ENCODE measurements around the gene WFDC1. TPM values are rescaled to one million over a fixed set of nuclear protein-coding genes. Genes with fewer than 3 reads are reported as not detected.

Gene WFDC1
- total RNA-seq, 1 donor from 2014 or later: 0.24 TPM

DNA sequence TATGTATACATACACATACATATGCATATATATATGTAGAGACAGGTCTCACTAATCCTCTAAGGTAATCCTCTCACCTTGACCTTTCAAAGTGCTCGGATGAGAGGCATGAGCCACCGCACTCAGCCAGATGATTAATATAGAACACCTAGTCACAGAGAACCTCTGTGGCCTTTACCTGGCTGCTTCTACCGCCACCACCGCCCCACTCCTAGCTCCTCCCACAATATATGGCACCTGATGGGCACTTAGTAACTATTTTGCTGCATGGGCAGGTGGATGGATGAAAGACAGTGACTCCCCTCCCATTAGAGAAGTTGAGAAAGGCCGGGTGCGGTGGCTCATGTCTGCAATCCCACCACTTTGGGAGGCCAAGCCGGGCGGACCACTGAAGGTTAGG lies 57.0 kb downstream of the WFDC1 start:
- no peak for DNase-seq (ENCODE audit: extremely low spot score, unreplicated experiment)
- no peaks in the 10 kb centered on the region for H3K9me3 Mint-ChIP-seq (ENCODE audit: unreplicated experiment)
- H3K27ac Mint-ChIP-seq (ENCODE audit: unreplicated experiment): no peak overlapping the region
- no peak overlapping the region for H3K4me3 Mint-ChIP-seq (ENCODE audit: unreplicated experiment)
- H3K4me1 Mint-ChIP-seq (ENCODE audit: unreplicated experiment): no peaks in the 10 kb centered on the region
- no peaks in the 10 kb centered on the region for H3K36me3 Mint-ChIP-seq (ENCODE audit: unreplicated experiment)
- H3K27me3 Mint-ChIP-seq (ENCODE audit: unreplicated experiment): peaks cover 32% of the 10 kb centered on the region
- TF ChIP-seq, protein P1, sequence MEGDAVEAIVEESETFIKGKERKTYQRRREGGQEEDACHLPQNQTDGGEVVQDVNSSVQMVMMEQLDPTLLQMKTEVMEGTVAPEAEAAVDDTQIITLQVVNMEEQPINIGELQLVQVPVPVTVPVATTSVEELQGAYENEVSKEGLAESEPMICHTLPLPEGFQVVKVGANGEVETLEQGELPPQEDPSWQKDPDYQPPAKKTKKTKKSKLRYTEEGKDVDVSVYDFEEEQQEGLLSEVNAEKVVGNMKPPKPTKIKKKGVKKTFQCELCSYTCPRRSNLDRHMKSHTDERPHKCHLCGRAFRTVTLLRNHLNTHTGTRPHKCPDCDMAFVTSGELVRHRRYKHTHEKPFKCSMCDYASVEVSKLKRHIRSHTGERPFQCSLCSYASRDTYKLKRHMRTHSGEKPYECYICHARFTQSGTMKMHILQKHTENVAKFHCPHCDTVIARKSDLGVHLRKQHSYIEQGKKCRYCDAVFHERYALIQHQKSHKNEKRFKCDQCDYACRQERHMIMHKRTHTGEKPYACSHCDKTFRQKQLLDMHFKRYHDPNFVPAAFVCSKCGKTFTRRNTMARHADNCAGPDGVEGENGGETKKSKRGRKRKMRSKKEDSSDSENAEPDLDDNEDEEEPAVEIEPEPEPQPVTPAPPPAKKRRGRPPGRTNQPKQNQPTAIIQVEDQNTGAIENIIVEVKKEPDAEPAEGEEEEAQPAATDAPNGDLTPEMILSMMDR (IDR thresholded peaks at IDR 0.05): no peak

DNA sequence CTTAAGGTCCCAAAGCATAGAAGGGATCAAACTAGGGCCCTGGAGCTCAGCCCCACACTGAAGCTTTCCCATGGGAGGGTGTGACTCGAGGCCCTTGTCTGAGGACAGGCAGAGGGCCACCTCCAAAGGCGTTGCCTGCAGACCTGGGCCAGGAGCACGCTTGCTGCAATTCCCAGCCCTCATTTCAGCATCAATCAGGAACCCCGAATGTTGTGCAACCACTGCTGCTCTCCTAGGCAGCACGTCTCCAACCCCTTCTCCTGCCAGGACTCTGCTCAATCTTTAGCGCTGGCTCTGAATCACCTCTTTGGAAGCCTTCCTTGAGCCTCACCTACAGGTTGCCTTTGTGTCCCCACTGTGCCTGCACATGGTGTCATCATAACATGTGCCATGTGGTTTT lies 59.6 kb downstream of the WFDC1 start:
- H3K4me3 Mint-ChIP-seq (ENCODE audit: unreplicated experiment): no peak overlapping the region
- H3K27ac Mint-ChIP-seq (ENCODE audit: unreplicated experiment): no peak overlapping the region
- DNase-seq (ENCODE audit: extremely low spot score, unreplicated experiment): no peak
- H3K9me3 Mint-ChIP-seq (ENCODE audit: unreplicated experiment): no peaks in the 10 kb centered on the region
- H3K36me3 Mint-ChIP-seq (ENCODE audit: unreplicated experiment): no peaks in the 10 kb centered on the region
- TF ChIP-seq, protein P1 (IDR thresholded peaks at IDR 0.05): no peak
- H3K27me3 Mint-ChIP-seq (ENCODE audit: unreplicated experiment): peaks cover 42% of the 10 kb centered on the region
- H3K4me1 Mint-ChIP-seq (ENCODE audit: unreplicated experiment): no peaks in the 10 kb centered on the region

DNA sequence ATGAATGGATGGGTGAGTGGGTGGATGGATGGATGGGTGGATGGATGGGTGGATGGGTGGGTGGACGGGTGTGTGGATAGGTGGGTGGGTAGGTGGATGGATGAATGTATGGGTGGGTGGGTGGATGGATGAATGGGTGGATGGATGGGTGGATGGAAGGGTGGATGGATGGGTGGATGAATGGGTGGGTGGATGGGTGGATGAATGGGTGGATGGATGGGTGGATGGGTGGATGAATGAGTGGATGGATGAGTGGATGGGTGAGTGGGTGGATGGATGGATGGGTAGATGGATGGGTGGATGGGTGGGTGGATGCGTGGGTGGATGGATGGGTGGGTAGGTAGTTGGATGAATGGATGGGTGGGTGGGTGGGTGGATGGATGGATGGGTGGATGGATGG lies 60.5 kb downstream of the WFDC1 start:
- H3K4me3 Mint-ChIP-seq (ENCODE audit: unreplicated experiment): no peak overlapping the region
- H3K36me3 Mint-ChIP-seq (ENCODE audit: unreplicated experiment): no peaks in the 10 kb centered on the region
- TF ChIP-seq, protein P1 (IDR thresholded peaks at IDR 0.05): no peak
- no peak for DNase-seq (ENCODE audit: extremely low spot score, unreplicated experiment)
- no peaks in the 10 kb centered on the region for H3K9me3 Mint-ChIP-seq (ENCODE audit: unreplicated experiment)
- H3K27ac Mint-ChIP-seq (ENCODE audit: unreplicated experiment): no peak overlapping the region
- H3K27me3 Mint-ChIP-seq (ENCODE audit: unreplicated experiment): peaks cover 41% of the 10 kb centered on the region
- no peaks in the 10 kb centered on the region for H3K4me1 Mint-ChIP-seq (ENCODE audit: unreplicated experiment)

DNA sequence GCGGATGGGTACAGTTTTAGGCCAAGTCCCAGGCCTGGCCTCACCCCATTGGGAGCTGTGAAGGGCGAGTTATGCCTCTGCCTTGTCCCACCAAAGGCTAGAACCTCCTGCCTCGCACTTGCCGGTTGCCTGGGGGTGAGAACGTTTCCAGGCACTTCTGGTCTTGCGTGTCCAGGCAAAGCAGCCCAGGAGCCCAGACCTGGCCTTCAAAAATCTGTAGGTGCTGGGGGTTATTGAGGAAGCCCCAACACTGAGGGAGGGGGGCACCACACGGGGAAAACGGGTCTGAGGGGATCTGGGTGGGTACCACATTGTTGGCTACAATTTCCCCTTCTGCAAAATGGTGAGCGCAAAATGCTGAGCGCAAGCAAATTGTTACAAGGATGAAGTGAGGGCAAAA lies 61.5 kb downstream of the WFDC1 start:
- no peaks in the 10 kb centered on the region for H3K9me3 Mint-ChIP-seq (ENCODE audit: unreplicated experiment)
- no peak overlapping the region for H3K4me3 Mint-ChIP-seq (ENCODE audit: unreplicated experiment)
- H3K4me1 Mint-ChIP-seq (ENCODE audit: unreplicated experiment): no peaks in the 10 kb centered on the region
- H3K27ac Mint-ChIP-seq (ENCODE audit: unreplicated experiment): no peak overlapping the region
- peaks cover 46% of the 10 kb centered on the region for H3K27me3 Mint-ChIP-seq (ENCODE audit: unreplicated experiment)
- H3K36me3 Mint-ChIP-seq (ENCODE audit: unreplicated experiment): no peaks in the 10 kb centered on the region
- TF ChIP-seq, protein P1 (IDR thresholded peaks at IDR 0.05): no peak
- no peak for DNase-seq (ENCODE audit: extremely low spot score, unreplicated experiment)

DNA sequence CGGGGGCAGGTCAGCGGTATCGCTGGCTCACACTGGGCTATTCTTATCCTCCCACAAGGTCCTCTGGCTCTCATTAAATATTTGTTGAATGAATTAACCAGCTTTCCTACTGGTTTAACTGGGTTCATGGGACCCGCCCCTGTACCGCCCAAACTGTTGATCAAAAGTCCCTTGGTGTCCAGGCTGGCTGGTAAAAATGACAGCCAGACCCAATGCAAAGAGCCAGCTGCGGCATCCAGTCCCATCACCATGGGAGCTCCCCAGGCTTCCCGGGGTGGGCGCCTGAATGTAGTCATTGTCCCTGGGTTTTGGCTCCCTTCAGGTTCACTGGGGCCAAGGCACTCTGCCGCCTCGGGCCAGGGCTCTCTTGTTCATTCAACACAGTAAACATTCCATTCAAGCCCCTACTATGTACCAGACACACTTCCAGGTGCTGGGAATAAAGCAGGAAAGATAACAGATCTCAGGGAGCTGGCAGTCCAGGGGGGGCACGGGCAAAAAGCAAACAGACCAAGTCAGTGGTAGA lies 62.0 kb downstream of the WFDC1 start:
- TF ChIP-seq, protein P1 (IDR thresholded peaks at IDR 0.05): no peak
- DNase-seq (ENCODE audit: extremely low spot score, unreplicated experiment): no peak
- H3K36me3 Mint-ChIP-seq (ENCODE audit: unreplicated experiment): no peaks in the 10 kb centered on the region
- H3K9me3 Mint-ChIP-seq (ENCODE audit: unreplicated experiment): no peaks in the 10 kb centered on the region
- no peaks in the 10 kb centered on the region for H3K4me1 Mint-ChIP-seq (ENCODE audit: unreplicated experiment)
- H3K4me3 Mint-ChIP-seq (ENCODE audit: unreplicated experiment): no peak overlapping the region
- peaks cover 46% of the 10 kb centered on the region for H3K27me3 Mint-ChIP-seq (ENCODE audit: unreplicated experiment)
- H3K27ac Mint-ChIP-seq (ENCODE audit: unreplicated experiment): no peak overlapping the region
